Left hindlimb (tissue), 1 donor: ENCODE data around the gene P4HA2.
A peak's percentile ranks its signal among the peaks of the same experiment; 100 is the strongest.

ENCODE experiments used
- DNase-seq: peaks from one replicate; pipeline ENCODE4 v3.0.0-alpha.2; 2018

P4HA2 gene

GRCh38 chr5:132221781-132222648 lies 5.6 kb downstream of the P4HA2 start:
- peak; percentile 91 for DNase-seq

GRCh38 chr5:132220491-132220890 lies 7.2 kb downstream of the P4HA2 start:
- DNase-seq = no peak

- no peak for DNase-seq
These were observed 7.7 kb downstream of the P4HA2 start for GRCh38 chr5:132219981-132220380.

- no peak for DNase-seq
These were observed 8.2 kb downstream of the P4HA2 start for GRCh38 chr5:132219289-132219970.

- DNase-seq = no peak
These were observed 9.3 kb downstream of the P4HA2 start for GRCh38 chr5:132218321-132218720.

GRCh38 chr5:132215329-132215728 lies 12.3 kb downstream of the P4HA2 start:
- peak; percentile 92 for DNase-seq

- no peak for DNase-seq
These were observed 13.2 kb downstream of the P4HA2 start for GRCh38 chr5:132214491-132214890.

GRCh38 chr5:132213666-132214065 lies 14.0 kb downstream of the P4HA2 start:
- DNase-seq = no peak

- no peak for DNase-seq
These were observed 15.9 kb downstream of the P4HA2 start for GRCh38 chr5:132211787-132212186.

- no peak for DNase-seq
These were observed 16.7 kb downstream of the P4HA2 start for GRCh38 chr5:132210944-132211343.

- DNase-seq = no peak
These were observed 17.6 kb downstream of the P4HA2 start for GRCh38 chr5:132209901-132210545.

- DNase-seq = no peak
These were observed 18.5 kb downstream of the P4HA2 start for GRCh38 chr5:132209131-132209530.

- DNase-seq = no peak
These were observed 19.9 kb downstream of the P4HA2 start for GRCh38 chr5:132207778-132208177.

GRCh38 chr5:132206782-132207181 lies 20.9 kb downstream of the P4HA2 start:
- DNase-seq = no peak

GRCh38 chr5:132205385-132206125 lies 22.1 kb downstream of the P4HA2 start:
- DNase-seq = peak; percentile 74

GRCh38 chr5:132204371-132205135 lies 23.1 kb downstream of the P4HA2 start:
- no peak for DNase-seq

- DNase-seq = no peak
These were observed 23.7 kb downstream of the P4HA2 start for GRCh38 chr5:132203916-132204315.

GRCh38 chr5:132203464-132203818 lies 24.2 kb downstream of the P4HA2 start:
- no peak for DNase-seq

GRCh38 chr5:132202711-132203463 lies 24.8 kb downstream of the P4HA2 start:
- no peak for DNase-seq

- DNase-seq = no peak
These were observed 28.5 kb downstream of the P4HA2 start for GRCh38 chr5:132199116-132199680.

- no peak for DNase-seq
These were observed 29.1 kb downstream of the P4HA2 start for GRCh38 chr5:132198571-132198970.
